HG02588 (cell line): ENCODE results near the gene FRMPD2.
"Not testable (repeated sequence)": the region's sequence is repeated elsewhere in the genome, so short reads cannot be mapped to it uniquely, and the experiment has no call there.

Experiments
- ATAC-seq: cut with Tn5 transposase; IDR thresholded peaks from one replicate; pipeline ENCODE4 v1.9.1; 2021; ENCODE audit warnings: mild to moderate bottlenecking, moderate library complexity; ENCODE audit not compliant: unreplicated experiment

Gene FRMPD2

GRCh38 chr10:48154211-48155140, 120.0 kb downstream of the FRMPD2 start:
- not testable (repeated sequence) for ATAC-seq

GRCh38 chr10:48147643-48148042, 126.9 kb downstream of the FRMPD2 start:
- not testable (repeated sequence) for ATAC-seq

DNA sequence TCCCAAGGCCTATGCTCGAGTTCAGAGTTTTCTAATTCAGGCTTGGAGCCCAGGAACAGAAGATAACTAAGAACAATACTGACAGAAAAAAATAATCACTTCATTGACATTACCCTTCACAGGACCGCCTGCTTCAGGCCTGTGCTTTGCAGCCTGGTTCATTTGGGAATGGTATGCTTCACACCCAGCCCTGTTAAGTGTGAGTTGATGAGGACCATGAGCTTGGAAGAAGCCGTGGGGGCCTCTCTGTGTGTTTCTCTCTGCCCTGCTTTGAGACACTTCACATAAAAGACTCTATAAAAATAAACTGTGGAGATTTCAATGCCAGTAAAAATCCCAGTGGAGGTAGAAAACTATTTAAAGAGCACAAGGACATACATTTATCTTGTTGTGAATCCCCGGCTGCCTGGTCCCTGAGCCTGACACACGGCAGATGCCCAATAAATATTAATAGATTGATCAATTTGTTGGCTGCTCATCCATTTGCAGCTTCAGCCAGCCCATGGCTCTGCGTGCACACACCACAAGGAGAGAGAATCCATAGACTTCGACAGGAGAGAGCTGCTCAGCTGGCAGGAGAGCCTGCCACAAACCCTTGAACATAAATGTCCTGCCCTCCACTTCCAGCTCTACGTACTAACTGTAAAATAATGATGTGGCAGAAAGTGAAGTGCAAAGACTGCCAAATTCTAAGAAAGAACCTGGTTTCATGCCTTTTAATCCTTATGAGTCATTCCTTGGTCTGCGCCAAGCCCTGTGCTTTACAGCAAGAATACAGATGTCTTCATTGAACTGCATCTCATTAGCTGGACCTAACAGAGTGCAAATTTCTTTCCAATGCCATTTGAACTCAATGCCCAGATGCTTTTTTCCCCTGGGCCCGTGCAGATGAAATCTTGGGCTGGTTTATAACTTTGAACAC, 130.5 kb downstream of the FRMPD2 start:
- not testable (repeated sequence) for ATAC-seq

DNA sequence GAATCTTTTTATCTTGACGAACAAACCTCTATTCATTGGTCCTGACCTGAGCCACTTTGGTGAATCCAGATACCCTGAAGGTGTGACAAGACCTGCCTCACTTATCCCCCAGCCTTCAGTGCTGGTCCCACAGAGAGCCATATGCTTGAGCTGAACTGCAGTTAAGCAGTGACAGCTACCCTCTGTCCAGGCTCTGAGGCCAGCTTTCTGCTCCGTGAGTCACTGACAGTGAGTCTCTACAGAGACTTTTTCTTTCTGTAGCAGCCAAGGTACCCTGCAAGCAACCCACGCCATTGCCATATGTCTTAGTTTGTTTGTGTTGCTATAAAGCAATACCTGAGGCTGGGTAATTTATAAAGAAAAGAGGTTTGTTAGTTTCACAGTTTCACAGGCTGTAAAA, 133.5 kb downstream of the FRMPD2 start:
- not testable (repeated sequence) for ATAC-seq

- ATAC-seq, result not testable (repeated sequence)
Observed at GRCh38 chr10:48139953-48140850, 134.3 kb downstream of the FRMPD2 start.

- ATAC-seq, result not testable (repeated sequence)
Observed at GRCh38 chr10:48128954-48129353, 145.5 kb downstream of the FRMPD2 start.

DNA sequence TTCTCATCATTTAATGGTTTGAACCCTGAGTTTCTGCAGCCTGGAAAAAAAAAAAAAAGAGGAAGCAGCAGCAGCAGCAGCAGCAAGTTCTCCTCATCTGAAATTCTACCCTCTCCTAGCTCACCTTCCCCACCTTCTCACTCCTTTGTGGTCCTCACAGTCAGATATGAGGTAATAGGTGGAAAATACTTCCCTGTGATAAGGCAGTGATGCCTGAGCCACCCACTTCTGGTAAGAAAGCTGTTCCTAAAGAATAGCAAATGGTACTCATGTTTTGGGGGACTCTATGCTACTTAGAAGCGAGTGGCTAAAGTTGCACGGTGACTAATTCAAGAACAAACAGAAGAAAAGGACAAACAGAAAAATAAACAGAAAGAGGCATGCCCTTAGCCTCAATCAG, 148.2 kb downstream of the FRMPD2 start:
- not testable (repeated sequence) for ATAC-seq

DNA sequence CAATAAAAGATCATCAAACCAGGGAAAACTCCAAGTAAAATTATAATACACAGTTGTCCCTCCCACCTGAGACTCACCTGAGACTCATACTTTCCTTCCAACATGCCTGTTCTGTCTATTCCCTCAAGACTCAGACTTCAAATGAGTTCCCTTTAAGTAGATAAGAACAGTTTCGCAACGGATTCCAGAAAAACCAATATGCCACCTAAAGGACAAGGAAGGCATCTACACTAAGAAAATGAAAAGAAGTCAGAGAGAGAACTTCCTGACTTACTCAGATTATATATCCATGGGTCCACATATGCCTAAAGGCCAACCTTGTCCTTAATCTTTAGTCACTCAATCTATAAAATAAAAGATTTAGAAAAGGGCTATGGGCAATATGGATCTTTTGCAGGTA, 148.9 kb downstream of the FRMPD2 start:
- not testable (repeated sequence) for ATAC-seq

GRCh38 chr10:48122618-48123017, 151.9 kb downstream of the FRMPD2 start:
- not testable (repeated sequence) for ATAC-seq

- not testable (repeated sequence) for ATAC-seq
Observed at GRCh38 chr10:48110277-48110676, 164.2 kb downstream of the FRMPD2 start.
